Naive thymus-derived CD4-positive, alpha-beta T cell (primary cell): ENCODE results near the gene EDRF1. TPM values are rescaled to one million over a fixed set of nuclear protein-coding genes. Genes with fewer than 3 reads are reported as not detected.

ENCODE experiments used
- ATAC-seq: fragments of 150-1000 bp; cut with Tn5 transposase; 2 replicates; pipeline ENCODE4 v1.10.0; 2021; ENCODE audit warnings: mild to moderate bottlenecking, moderate library complexity
- CTCF ChIA-PET: fragments of 350-600 bp; sonication (Branson Sonifier 250); formaldehyde crosslinking; loops from one replicate; lab custom pipeline; 2021; ENCODE audit warnings: antibody characterized with exemption; lab: Charles Lee
- POLR2A ChIA-PET: fragments of 350-600 bp; sonication (Branson Sonifier 250); formaldehyde crosslinking; loops from one replicate; lab custom pipeline; 2021; ENCODE audit warnings: antibody characterized with exemption, inconsistent platforms; lab: Charles Lee
- DNase-seq, 9 donors: peaks; one replicate each; pipeline versions ENCODE4 v3.0.0 to v3.0.0-alpha.2; 2020 to 2022; ENCODE audit warnings: mixed read lengths in 1 of 9
- H3K27ac ChIP-seq: one replicate; pipeline ENCODE4 v1.7.0; 2013; ENCODE audit warnings: mild to moderate bottlenecking, low read depth, low read length, moderate library complexity
- H3K27me3 ChIP-seq, 2 donors: one replicate each; pipeline ENCODE4 v1.7.0; 2013; ENCODE audit warnings: low read length in 2 of 2, mild to moderate bottlenecking in 2 of 2, moderate library complexity in 2 of 2; ENCODE audit not compliant: control insufficient read depth in 2 of 2, insufficient read depth in 2 of 2
- H3K36me3 ChIP-seq, 3 experiments: 1 replicate in 2 of 3; 2 replicates in 1 of 3; pipeline ENCODE4 v1.7.0; 2013; ENCODE audit warnings: low read length in 3 of 3, mild to moderate bottlenecking in 3 of 3, moderate library complexity in 1 of 3; ENCODE audit not compliant: insufficient read depth in 3 of 3, control insufficient read depth in 2 of 3
- H3K4me1 ChIP-seq, 2 donors: one replicate each; pipeline ENCODE4 v1.7.0; 2013; ENCODE audit warnings: low read length in 2 of 2, mild to moderate bottlenecking in 2 of 2, moderate library complexity in 1 of 2; ENCODE audit not compliant: control insufficient read depth in 2 of 2, insufficient read depth in 2 of 2
- H3K4me3 ChIP-seq: 2 replicates; pipeline ENCODE4 v1.7.0; 2013; ENCODE audit warnings: mild to moderate bottlenecking, low read length
- H3K9me3 ChIP-seq, 3 experiments: 1 replicate in 2 of 3; 2 replicates in 1 of 3; pipeline ENCODE4 v1.7.0; 2013; ENCODE audit warnings: low read length in 3 of 3; ENCODE audit not compliant: control insufficient read depth in 2 of 3
- H3K27ac Mint-ChIP-seq, 9 donors: one replicate each; pipeline ENCODE4 v1.8.0; 2020 to 2022; ENCODE audit warnings: mixed read lengths in 9 of 9, mild to moderate bottlenecking in 8 of 9, moderate library complexity in 5 of 9, inconsistent platforms in 2 of 9
- H3K27me3 Mint-ChIP-seq, 5 donors: one replicate each; pipeline ENCODE4 v1.8.0; 2021 to 2022; ENCODE audit warnings: mixed read lengths in 5 of 5, mild to moderate bottlenecking in 1 of 5
- H3K36me3 Mint-ChIP-seq, 5 donors: one replicate each; pipeline ENCODE4 v1.8.0; 2020 to 2022; ENCODE audit warnings: mixed read lengths in 5 of 5, mild to moderate bottlenecking in 3 of 5, inconsistent platforms in 1 of 5
- H3K4me1 Mint-ChIP-seq, 7 donors: one replicate each; pipeline ENCODE4 v1.8.0; 2020 to 2022; ENCODE audit warnings: mixed read lengths in 7 of 7, mild to moderate bottlenecking in 3 of 7, inconsistent platforms in 1 of 7
- H3K4me3 Mint-ChIP-seq, 10 donors: one replicate each; pipeline ENCODE4 v1.8.0; 2020 to 2022; ENCODE audit warnings: mild to moderate bottlenecking in 10 of 10, mixed read lengths in 10 of 10, moderate library complexity in 6 of 10, inconsistent platforms in 2 of 10
- H3K9me3 Mint-ChIP-seq, 11 donors: one replicate each; pipeline ENCODE4 v1.8.0; 2020 to 2022; ENCODE audit warnings: mixed read lengths in 11 of 11, mild to moderate bottlenecking in 4 of 11, inconsistent platforms in 1 of 11, moderate library complexity in 1 of 11
- intact Hi-C, 2 donors: fragments of 100-400 bp; cut with micrococcal nuclease; formaldehyde crosslinking; loops; one replicate each; pipeline ENCODE4 v1.15.1; 2023
- polyA plus RNA-seq, 2 donors: library from polyadenylated mRNA; unstranded; fragments of 300-500 nt; fragmentation: Illumina TruSeq; gene quantifications; one replicate each; pipeline ENCODE4 v1.2.3, GENCODE V29; 2021
- total RNA-seq, 6 experiments: library from RNA in 5 of 6; stranded (reverse) in 5 of 6; gene quantifications; 1 replicate in 5 of 6; 2 replicates in 1 of 6; pipeline ENCODE4 v1.2.3 and lab custom pipeline; 2021 to 2026

EDRF1 gene
- total and polyA plus RNA-seq, 7 experiments from 2014 or later: 11.3 to 64.4 (median 43.8) TPM

DNA sequence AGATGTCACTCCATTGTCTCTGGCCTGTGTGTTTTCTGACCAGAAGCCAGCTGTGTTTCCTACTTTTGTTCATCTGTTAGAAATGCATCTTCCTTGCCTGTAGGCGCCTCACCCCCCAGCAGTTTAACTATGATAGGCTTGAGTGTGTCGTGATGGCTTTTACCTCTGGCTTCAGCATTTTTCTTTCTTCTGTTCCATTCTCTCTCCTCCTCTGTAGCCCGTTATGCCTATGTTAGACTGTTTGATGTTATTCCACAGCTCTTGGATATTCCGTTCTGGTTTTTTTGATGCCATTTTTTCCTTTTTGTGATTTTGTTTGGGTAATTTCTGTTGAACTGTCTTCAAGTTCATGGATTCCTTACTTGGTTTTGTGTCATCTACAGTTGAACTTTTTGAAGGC, 38.2 kb downstream of the EDRF1 start:
- Histone ChIP-seq H3K27me3 (no peaks in the 10 kb centered on the region), H3K9me3 (no peaks in the 10 kb centered on the region), H3K36me3 (peaks cover 12 to 69% (median 14%) of the 10 kb centered on the region in 3 experiments), H3K27ac (no peak overlapping the region), H3K4me3 (no peak overlapping the region), H3K4me1 (no peaks in the 10 kb centered on the region)
- DNase-seq: no peak
- ATAC-seq: no peak
- ChIA-PET POLR2A (no interaction called here), CTCF (no interaction called here)
- Mint-ChIP-seq H3K4me1 (peaks cover 2 to 22% (median 16%) of the 10 kb centered on the region in 7 donors), H3K27me3 (no peaks in the 10 kb centered on the region), H3K9me3 (no peaks in the 10 kb centered on the region), H3K4me3 (no peak overlapping the region), H3K27ac (peak overlapping the region in 2 of 9 donors; percentile 8 to 60), H3K36me3 (peaks cover 31 to 82% (median 44%) of the 10 kb centered on the region in 5 donors)
- intact Hi-C loops: loop anchor here in 1 of 2 donors (5.0 kb wide), 1 partner anchor 270 kb away; no protein-coding TSS in a partner anchor

DNA sequence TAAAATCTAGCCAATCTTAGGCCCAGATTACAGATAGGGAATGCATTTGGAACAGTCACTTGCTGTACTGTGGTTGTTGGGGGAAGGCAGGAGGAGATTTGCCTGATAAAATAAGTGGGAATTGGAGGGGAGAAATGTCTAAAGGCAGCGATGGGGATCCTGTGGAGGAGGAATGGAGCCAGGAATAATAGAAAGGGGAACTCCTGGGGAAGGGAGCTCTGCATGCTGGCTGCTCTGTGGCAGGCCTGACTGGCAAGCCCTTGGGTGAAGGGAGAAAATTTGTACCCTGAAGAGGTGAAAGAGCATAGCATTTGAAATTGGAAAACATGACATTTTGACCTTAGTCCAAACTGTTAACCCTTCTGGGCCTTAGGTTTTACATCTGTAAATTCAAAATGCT, 42.5 kb downstream of the EDRF1 start:
- Histone ChIP-seq H3K4me3 (no peak overlapping the region), H3K36me3 (peaks cover 8 to 75% (median 19%) of the 10 kb centered on the region in 3 experiments), H3K27me3 (no peaks in the 10 kb centered on the region), H3K9me3 (no peaks in the 10 kb centered on the region), H3K27ac (no peak overlapping the region), H3K4me1 (no peaks in the 10 kb centered on the region)
- H3K27me3 Mint-ChIP-seq: no peaks in the 10 kb centered on the region
- ATAC-seq: no peak
- no peak overlapping the region for H3K4me3 Mint-ChIP-seq
- CTCF ChIA-PET: no interaction called here
- intact Hi-C loops: no loop called here
- peak overlapping the region in 1 of 9 donors; percentile 33 for H3K27ac Mint-ChIP-seq
- no peaks in the 10 kb centered on the region for H3K4me1 Mint-ChIP-seq
- peaks cover 35 to 75% (median 44%) of the 10 kb centered on the region in 5 donors for H3K36me3 Mint-ChIP-seq
- no peaks in the 10 kb centered on the region for H3K9me3 Mint-ChIP-seq
- POLR2A ChIA-PET: no interaction called here
- no peak for DNase-seq

DNA sequence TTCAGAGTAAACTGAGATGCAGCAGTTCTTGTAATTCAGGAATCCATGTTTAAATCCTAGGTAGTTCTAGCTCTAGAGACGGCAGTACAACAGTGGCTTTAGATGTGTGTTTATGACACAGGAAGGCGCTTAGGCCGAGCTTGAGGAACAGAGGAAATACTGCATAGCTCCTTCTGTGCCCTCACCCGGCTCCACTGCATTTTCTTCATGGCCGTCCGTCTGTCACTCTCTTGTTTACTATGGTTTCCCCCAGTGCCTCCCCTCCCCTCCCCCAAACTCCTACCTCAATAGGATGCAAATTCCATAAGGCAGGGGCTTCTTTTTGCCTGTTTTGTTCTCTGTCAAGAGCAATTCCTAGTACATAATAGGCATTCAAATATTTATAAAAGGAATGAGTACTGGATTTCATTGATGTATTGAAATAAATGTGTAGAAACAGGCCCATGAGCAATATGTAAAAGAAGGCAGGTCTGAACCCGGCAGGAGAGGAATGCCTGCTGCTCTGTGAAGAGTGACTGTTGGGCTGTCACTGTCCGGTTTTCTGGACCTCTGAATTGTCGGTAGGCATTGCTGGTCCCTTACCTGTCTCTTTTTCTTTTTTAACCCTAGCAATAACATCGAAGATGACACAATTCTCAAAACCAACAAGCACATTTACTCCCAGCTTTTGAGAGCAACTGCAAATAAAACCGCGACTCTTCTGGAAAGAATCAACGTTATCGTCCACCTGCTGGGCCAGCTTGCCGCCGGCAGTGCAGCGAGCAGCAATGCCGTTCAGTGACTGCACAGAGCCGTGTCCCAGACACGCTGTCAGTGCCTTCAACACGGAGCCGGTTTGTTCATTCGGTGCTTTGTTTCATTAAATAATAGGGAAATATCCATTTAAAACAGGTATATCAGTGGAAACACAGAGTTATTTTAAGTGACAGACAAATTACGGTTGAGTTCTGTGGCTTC, 43.5 kb downstream of the EDRF1 start:
- H3K4me3 Mint-ChIP-seq: no peak overlapping the region
- intact Hi-C loops: no loop called here
- Histone ChIP-seq H3K36me3 (peaks cover 8 to 69% (median 19%) of the 10 kb centered on the region in 3 experiments), H3K4me3 (no peak overlapping the region), H3K27ac (no peak overlapping the region), H3K9me3 (no peaks in the 10 kb centered on the region), H3K4me1 (no peaks in the 10 kb centered on the region), H3K27me3 (no peaks in the 10 kb centered on the region)
- H3K27me3 Mint-ChIP-seq: no peaks in the 10 kb centered on the region
- ATAC-seq: no peak
- no peak for DNase-seq
- H3K9me3 Mint-ChIP-seq: no peaks in the 10 kb centered on the region
- ChIA-PET POLR2A (no interaction called here), CTCF (no interaction called here)
- H3K36me3 Mint-ChIP-seq: peaks cover 32 to 72% (median 43%) of the 10 kb centered on the region in 5 donors
- H3K27ac Mint-ChIP-seq: peak overlapping the region in 1 of 9 donors; percentile 21
- no peaks in the 10 kb centered on the region for H3K4me1 Mint-ChIP-seq

GRCh38 chr10:125765835-125766234, 46.3 kb downstream of the EDRF1 start:
- Mint-ChIP-seq H3K4me3 (no peak overlapping the region), H3K27me3 (no peaks in the 10 kb centered on the region), H3K36me3 (peaks cover 20 to 64% (median 30%) of the 10 kb centered on the region in 5 donors), H3K27ac (peak overlapping the region in 3 of 9 donors; percentile 9 to 30 (median 19)), H3K9me3 (no peaks in the 10 kb centered on the region), H3K4me1 (no peaks in the 10 kb centered on the region)
- ChIA-PET CTCF (no interaction called here), POLR2A (no interaction called here)
- no peak overlapping the region for H3K27ac ChIP-seq
- peaks cover 8 to 58% (median 10%) of the 10 kb centered on the region in 3 experiments for H3K36me3 ChIP-seq
- H3K27me3 ChIP-seq: no peaks in the 10 kb centered on the region
- no peak overlapping the region for H3K4me3 ChIP-seq
- no peaks in the 10 kb centered on the region for H3K4me1 ChIP-seq
- H3K9me3 ChIP-seq: no peaks in the 10 kb centered on the region
- intact Hi-C loops: no loop called here
- no peak for DNase-seq
- no peak for ATAC-seq

DNA sequence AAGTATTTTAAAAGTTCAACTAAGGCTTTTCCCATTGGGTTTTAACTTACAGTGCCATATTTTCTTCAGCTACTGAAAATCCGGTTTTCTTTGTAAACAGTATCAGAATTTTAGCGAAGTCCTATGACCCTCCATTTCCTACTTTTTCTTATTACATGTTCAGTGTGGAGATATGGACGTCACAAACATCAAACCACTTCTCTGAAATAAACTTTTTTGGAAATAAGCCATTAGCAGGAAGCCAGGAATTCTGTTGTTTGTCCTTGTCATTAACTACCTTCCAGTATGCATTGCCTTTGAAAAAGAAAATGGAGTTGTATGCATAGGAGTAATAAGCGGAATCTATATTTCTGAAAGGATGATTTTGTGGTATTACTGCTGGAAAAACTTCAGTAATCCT, 47.0 kb downstream of the EDRF1 start:
- H3K4me3 ChIP-seq: no peak overlapping the region
- H3K9me3 Mint-ChIP-seq: no peaks in the 10 kb centered on the region
- intact Hi-C loops: no loop called here
- H3K4me1 ChIP-seq: no peaks in the 10 kb centered on the region
- no peaks in the 10 kb centered on the region for H3K27me3 Mint-ChIP-seq
- H3K36me3 ChIP-seq: peaks cover 8 to 56% (median 10%) of the 10 kb centered on the region in 3 experiments
- no peak overlapping the region for H3K4me3 Mint-ChIP-seq
- peaks cover 20 to 60% (median 30%) of the 10 kb centered on the region in 5 donors for H3K36me3 Mint-ChIP-seq
- CTCF ChIA-PET: no interaction called here
- H3K27ac Mint-ChIP-seq: peak overlapping the region in 2 of 9 donors; percentile 19 to 40
- no peaks in the 10 kb centered on the region for H3K27me3 ChIP-seq
- POLR2A ChIA-PET: no interaction called here
- DNase-seq: no peak
- no peak for ATAC-seq
- no peaks in the 10 kb centered on the region for H3K9me3 ChIP-seq
- H3K4me1 Mint-ChIP-seq: no peaks in the 10 kb centered on the region
- H3K27ac ChIP-seq: no peak overlapping the region

GRCh38 chr10:125768219-125768855, 48.8 kb downstream of the EDRF1 start:
- peak overlapping the region in 2 of 9 donors; percentile 11 to 21 for H3K27ac Mint-ChIP-seq
- Histone ChIP-seq H3K36me3 (peaks cover 3 to 37% (median 5%) of the 10 kb centered on the region in 3 experiments), H3K27me3 (no peaks in the 10 kb centered on the region), H3K4me1 (no peaks in the 10 kb centered on the region), H3K4me3 (no peak overlapping the region), H3K9me3 (no peaks in the 10 kb centered on the region), H3K27ac (no peak overlapping the region)
- H3K36me3 Mint-ChIP-seq: peaks cover 13 to 42% (median 29%) of the 10 kb centered on the region in 5 donors
- no peaks in the 10 kb centered on the region for H3K27me3 Mint-ChIP-seq
- no peaks in the 10 kb centered on the region for H3K4me1 Mint-ChIP-seq
- ATAC-seq (no peak), DNase-seq (no peak)
- ChIA-PET CTCF (no interaction called here), POLR2A (no interaction called here)
- no peaks in the 10 kb centered on the region for H3K9me3 Mint-ChIP-seq
- H3K4me3 Mint-ChIP-seq: no peak overlapping the region
- intact Hi-C loops: no loop called here
